Panc1 (cell line): ENCODE measurements around the gene RSPH1. TPM values are rescaled to one million over a fixed set of nuclear protein-coding genes. Genes with fewer than 3 reads are reported as not detected.

Source experiments
- total RNA-seq: library from RNA; stranded (reverse); gene quantifications from one replicate; pipeline ENCODE4 v1.2.1, GENCODE V29; 2021; ENCODE audit not compliant: unreplicated experiment

The RSPH1 gene
- total RNA-seq, 1 experiment from 2014 or later, result 0.46 TPM

Other genes with a start within 250 kb of the RSPH1 start
- 8.9 TPM for gene TFF3, start 180.8 kb downstream of the RSPH1 start, total RNA-seq
- gene TFF2, start 145.2 kb downstream of the RSPH1 start, total RNA-seq, result 1.1 TPM
- gene TFF1, start 129.7 kb downstream of the RSPH1 start, total RNA-seq, result 0.36 TPM
- not detected for gene TMPRSS3, start 100.2 kb downstream of the RSPH1 start, total RNA-seq
- gene UBASH3A, start 92.3 kb downstream of the RSPH1 start, total RNA-seq, result 0.33 TPM
- 7.7 TPM for gene SLC37A1, start 17.6 kb upstream of the RSPH1 start, total RNA-seq
- gene PDE9A, start 157.4 kb upstream of the RSPH1 start, total RNA-seq, result 0.72 TPM